GM10266 (cell line): ENCODE results near the gene AASDH.
A peak's percentile ranks its signal among the peaks of the same experiment; 100 is the strongest.

Experiments
- DNase-seq: peaks from one replicate; pipeline ENCODE4 v3.0.0; 2012; ENCODE audit errors: extremely low spot score
- CTCF ChIP-seq: IDR thresholded peaks from 2 replicates; pipeline ENCODE4 v1.5.1; 2012; ENCODE audit warnings: mild to moderate bottlenecking, low read depth; ENCODE audit not compliant: control insufficient read depth, insufficient read depth; ENCODE audit errors: missing control alignments

The AASDH gene

GRCh38 chr4:56426273-56426672 is 39.0 kb upstream of the AASDH start:
- no peak for TF ChIP-seq CTCF
- DNase-seq: peak; percentile 20

- DNase-seq: no peak
- no peak for TF ChIP-seq CTCF
Measured at GRCh38 chr4:56425518-56425917, 38.2 kb upstream of the AASDH start.

GRCh38 chr4:56424697-56425514 is 37.6 kb upstream of the AASDH start:
- no peak for DNase-seq
- TF ChIP-seq CTCF: peak; percentile 51

GRCh38 chr4:56424176-56424575 is 36.9 kb upstream of the AASDH start:
- no peak for TF ChIP-seq CTCF

GRCh38 chr4:56417396-56417795 is 30.1 kb upstream of the AASDH start:
- TF ChIP-seq CTCF: no peak
- no peak for DNase-seq

More at GRCh38 chr4:56424176-56424575, 36.9 kb upstream of the AASDH start:
- DNase-seq: no peak

- no peak for DNase-seq
- no peak for TF ChIP-seq CTCF
Measured at GRCh38 chr4:56416349-56416748, 29.1 kb upstream of the AASDH start.

- DNase-seq: no peak
- no peak for TF ChIP-seq CTCF
Measured at GRCh38 chr4:56414135-56414670, 26.9 kb upstream of the AASDH start.
